A549 (cell line): ENCODE data around the gene PAQR5. TPM values are rescaled to one million over a fixed set of nuclear protein-coding genes. Genes with fewer than 3 reads are reported as not detected.

Source experiments
- ATAC-seq, 2 experiments: fragments of 200-7000 bp in 1 of 2; fragments of >200 bp in 1 of 2; cut with Nextera tagmentation in 1 of 2; cut with Tn5 transposase in 1 of 2; 3 replicates each; pipeline versions ENCODE4 v1.8.0 to v1.9.1; 2018 to 2020; ENCODE audit warnings: mild to moderate bottlenecking in 1 of 2, moderate library complexity in 1 of 2
- CTCF ChIA-PET: fragments of 300-600 bp; sonication (Branson Sonifier 250); formaldehyde crosslinking; extraction: SDS; loops from one replicate; lab custom pipeline; 2021; ENCODE audit warnings: antibody characterized with exemption, inconsistent platforms; lab: Yijun Ruan, JAX
- POLR2A ChIA-PET: fragments of 350-600 bp; formaldehyde crosslinking; extraction: SDS; loops from one replicate; lab custom pipeline; 2021; ENCODE audit warnings: antibody characterized with exemption, inconsistent platforms; lab: Yijun Ruan, JAX
- DNase-seq, 2 experiments: peaks; one replicate each; pipeline versions ENCODE4 v3.0.0 to v3.0.0-alpha.2; 2011 to 2016; ENCODE audit warnings: low read depth in 1 of 2, low spot score in 1 of 2
- FAIRE-seq: peaks from 2 replicates; lab custom pipeline; 2011; peaks lifted over from hg19 to GRCh38; lab: Jason Lieb, UNC
- H3K27ac ChIP-seq, 2 experiments: fragments of >200 bp; sonication (Bioruptor Twin); formaldehyde crosslinking; 3 replicates each; pipeline ENCODE4 v1.5.1; 2016 to 2017
- H3K4me1 ChIP-seq: fragments of >200 bp; sonication (Bioruptor Twin); formaldehyde crosslinking; 3 replicates; pipeline ENCODE4 v1.6.1; 2016
- H3K4me2 ChIP-seq: fragments of >200 bp; sonication (Bioruptor Twin); formaldehyde crosslinking; 3 replicates; pipeline ENCODE4 v1.6.1; 2016
- H3K4me3 ChIP-seq: fragments of >200 bp; sonication (Bioruptor Twin); formaldehyde crosslinking; 3 replicates; pipeline ENCODE4 v1.5.1; 2016
- H3K9me3 ChIP-seq: fragments of >200 bp; sonication (Bioruptor Twin); formaldehyde crosslinking; 3 replicates; pipeline ENCODE4 v1.6.1; 2016
- CHD4 ChIP-seq: fragments of 200-600 bp; sonication (generic); IDR thresholded peaks from 2 replicates; pipeline ENCODE4 v1.6.1; 2016; ENCODE audit warnings: antibody characterized with exemption, mild to moderate bottlenecking, borderline replicate concordance
- EP300 ChIP-seq, 2 experiments: fragments of >200 bp; sonication (Bioruptor Twin); formaldehyde crosslinking; IDR thresholded peaks; 2 replicates in 1 of 2; 3 replicates in 1 of 2; pipeline ENCODE4 v1.6.1; 2016 to 2017
- ESRRA ChIP-seq: fragments of 150-350 bp; IDR thresholded peaks from 2 replicates; pipeline ENCODE4 v1.6.1; 2014; ENCODE audit warnings: mild to moderate bottlenecking, low read length, borderline replicate concordance
- FOSL2 ChIP-seq, 2 experiments: fragments of 450-650 bp in 1 of 2; fragments of >200 bp in 1 of 2; sonication (Bioruptor Twin) in 1 of 2; formaldehyde crosslinking; IDR thresholded peaks; 2 replicates each; pipeline versions ENCODE4 v1.5.0 to v1.6.1; 2016 to 2020; ENCODE audit warnings: mild to moderate bottlenecking in 1 of 2, moderate library complexity in 1 of 2
- HDAC2 ChIP-seq: fragments of 200-600 bp; sonication (generic); IDR thresholded peaks from 2 replicates; pipeline ENCODE4 v1.6.1; 2016
- HOXB5 ChIP-seq: fragments of 250-450 bp; sonication (Bioruptor Pico); IDR thresholded peaks from 2 replicates; pipeline ENCODE4 v1.5.0; 2020; ENCODE audit warnings: mild to moderate bottlenecking, moderate library complexity
- JUN ChIP-seq, 2 experiments: fragments of >200 bp; sonication (Bioruptor Twin); formaldehyde crosslinking; IDR thresholded peaks; 2 replicates in 1 of 2; 3 replicates in 1 of 2; pipeline ENCODE4 v1.6.1; 2016 to 2017
- KDM1A ChIP-seq: fragments of 200-600 bp; sonication (generic); IDR thresholded peaks from 2 replicates; pipeline ENCODE4 v1.6.1; 2016; ENCODE audit warnings: low read depth, mild to moderate bottlenecking
- MAX ChIP-seq: IDR thresholded peaks from 2 replicates; pipeline ENCODE4 v1.6.1; 2012
- NPAS2 ChIP-seq: fragments of 250-450 bp; sonication (Bioruptor Pico); IDR thresholded peaks from 2 replicates; pipeline ENCODE4 v1.8.0; 2022; ENCODE audit warnings: mild to moderate bottlenecking, moderate library complexity, borderline replicate concordance
- NR3C1 ChIP-seq: fragments of >200 bp; sonication (Bioruptor Twin); formaldehyde crosslinking; IDR thresholded peaks from 3 replicates; pipeline ENCODE4 v1.6.1; 2017
- POLR2A ChIP-seq: IDR thresholded peaks from 2 replicates; pipeline ENCODE4 v1.6.1; 2012; ENCODE audit warnings: mild to moderate bottlenecking, low read length
- RAD21 ChIP-seq, 2 experiments: fragments of >200 bp in 1 of 2; sonication (Bioruptor Twin) in 1 of 2; formaldehyde crosslinking in 1 of 2; IDR thresholded peaks in 1 of 2; conservative IDR thresholded peaks in 1 of 2; 2 replicates in 1 of 2; 3 replicates in 1 of 2; pipeline ENCODE4 v1.6.1; 2012 to 2018; ENCODE audit warnings: inconsistent platforms in 1 of 2
- RARB ChIP-seq: fragments of 250-450 bp; sonication (Bioruptor Pico); IDR thresholded peaks from 2 replicates; pipeline ENCODE4 v1.8.0; 2021; ENCODE audit warnings: mild to moderate bottlenecking, moderate library complexity
- REST ChIP-seq: fragments of 200-600 bp; sonication (generic); IDR thresholded peaks from 2 replicates; pipeline ENCODE4 v1.6.1; 2016; ENCODE audit warnings: antibody characterized with exemption, mild to moderate bottlenecking, moderate library complexity
- RFX5 ChIP-seq: fragments of 450-650 bp; IDR thresholded peaks from 2 replicates; pipeline ENCODE4 v1.7.1; 2014; ENCODE audit warnings: antibody characterized with exemption, mild to moderate bottlenecking, moderate library complexity
- RNF2 ChIP-seq: fragments of 200-600 bp; sonication (generic); IDR thresholded peaks from 2 replicates; pipeline ENCODE4 v1.6.1; 2016; ENCODE audit warnings: low read depth, mild to moderate bottlenecking, antibody characterized with exemption, moderate library complexity, borderline replicate concordance
- SMC3 ChIP-seq: fragments of >200 bp; sonication (Bioruptor Twin); formaldehyde crosslinking; IDR thresholded peaks from 3 replicates; pipeline ENCODE4 v1.6.1; 2018; ENCODE audit warnings: inconsistent platforms
- ZSCAN20 ChIP-seq: fragments of 250-450 bp; sonication (Bioruptor Pico); IDR thresholded peaks from 2 replicates; pipeline ENCODE4 v1.8.0; 2022; ENCODE audit warnings: mild to moderate bottlenecking, moderate library complexity
- WGBS: methylation state at CpG from one replicate; pipeline ENCODE4 v1.1.6; 2017; ENCODE audit errors: missing lambda C conversion rate; 5-methylcytosine and 5-hydroxymethylcytosine counted together
- polyA plus RNA-seq, 4 experiments: library from polyadenylated mRNA; depleted of rRNA in 3 of 4; stranded (reverse); fragments of >200 nt; fragmentation: RNase III in 1 of 4; extraction: RNeasy Plus Mini Kit Qiagen cat#74134 plus additional on column Dnase treatment in 1 of 4; gene quantifications; 2 replicates in 3 of 4; 3 replicates in 1 of 4; pipeline ENCODE4 v1.2.3, GENCODE V29; 2011 to 2017
- TF ChIP-seq, protein P1 (sequence below): fragments of 250-450 bp; sonication (Bioruptor Pico); IDR thresholded peaks from 2 replicates; pipeline ENCODE4 v1.5.0; 2021; ENCODE audit warnings: mild to moderate bottlenecking, moderate library complexity, borderline replicate concordance
- TF ChIP-seq, protein P2 (sequence below): IDR thresholded peaks from 2 replicates; pipeline ENCODE4 v1.6.1; 2012; ENCODE audit warnings: low read depth, borderline replicate concordance
- TF ChIP-seq, protein P3 (sequence below): fragments of >200 bp; sonication (Bioruptor Twin); formaldehyde crosslinking; IDR thresholded peaks from 3 replicates; pipeline ENCODE4 v1.5.1; 2016

The PAQR5 gene
- polyA plus RNA-seq, 2 of the 4 experiments (the other 2 are of a cell fraction) = 104 to 114 TPM

- peak overlapping the region; percentile 54 to 79 for H3K27ac ChIP-seq
- FAIRE-seq (peak; percentile 92), ATAC-seq (peak; percentile 71 to 83), DNase-seq (peak; percentile 48)
- ChIA-PET CTCF (interaction anchor here (0.9 to 2.0 kb wide), 5 partner anchors 9 to 136 kb away, joined by 3 to 6 read pairs (median 3); no protein-coding TSS in a partner anchor), POLR2A (interaction anchor here (1.2 kb wide), 1 partner anchor 10 kb away, joined by 3 read pairs; no protein-coding TSS in a partner anchor)
- no peak overlapping the region for H3K4me3 ChIP-seq
- TF ChIP-seq MAX (peak; percentile 55; the same call in 1 of the 2 replicates), FOSL2 (IDR thresholded peaks at IDR 0.05) (peak; percentile 72), FOSL2 (CRISPR knock-in tag; IDR thresholded peaks at IDR 0.05) (peak; percentile 78), ZSCAN20 (CRISPR knock-in tag) (no peak)
- TF ChIP-seq, protein P1, sequence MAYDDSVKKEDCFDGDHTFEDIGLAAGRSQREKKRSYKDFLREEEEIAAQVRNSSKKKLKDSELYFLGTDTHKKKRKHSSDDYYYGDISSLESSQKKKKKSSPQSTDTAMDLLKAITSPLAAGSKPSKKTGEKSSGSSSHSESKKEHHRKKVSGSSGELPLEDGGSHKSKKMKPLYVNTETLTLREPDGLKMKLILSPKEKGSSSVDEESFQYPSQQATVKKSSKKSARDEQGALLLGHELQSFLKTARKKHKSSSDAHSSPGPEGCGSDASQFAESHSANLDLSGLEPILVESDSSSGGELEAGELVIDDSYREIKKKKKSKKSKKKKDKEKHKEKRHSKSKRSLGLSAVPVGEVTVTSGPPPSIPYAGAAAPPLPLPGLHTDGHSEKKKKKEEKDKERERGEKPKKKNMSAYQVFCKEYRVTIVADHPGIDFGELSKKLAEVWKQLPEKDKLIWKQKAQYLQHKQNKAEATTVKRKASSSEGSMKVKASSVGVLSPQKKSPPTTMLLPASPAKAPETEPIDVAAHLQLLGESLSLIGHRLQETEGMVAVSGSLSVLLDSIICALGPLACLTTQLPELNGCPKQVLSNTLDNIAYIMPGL = no peak
- TF ChIP-seq, protein P2, sequence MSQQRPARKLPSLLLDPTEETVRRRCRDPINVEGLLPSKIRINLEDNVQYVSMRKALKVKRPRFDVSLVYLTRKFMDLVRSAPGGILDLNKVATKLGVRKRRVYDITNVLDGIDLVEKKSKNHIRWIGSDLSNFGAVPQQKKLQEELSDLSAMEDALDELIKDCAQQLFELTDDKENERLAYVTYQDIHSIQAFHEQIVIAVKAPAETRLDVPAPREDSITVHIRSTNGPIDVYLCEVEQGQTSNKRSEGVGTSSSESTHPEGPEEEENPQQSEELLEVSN = peak; percentile 55; the same call in 1 of the 2 replicates
- H3K9me3 ChIP-seq = no peaks in the 10 kb centered on the region
- WGBS = 5% methylated on average over 3 of the region's 3 CpGs
- peaks cover 18% of the 10 kb centered on the region for H3K4me1 ChIP-seq
- peak overlapping the region; percentile 66 for H3K4me2 ChIP-seq
Observed at GRCh38 chr15:69253156-69253555, 45.6 kb upstream of the PAQR5 start.

GRCh38 chr15:69265347-69265955 is 33.3 kb upstream of the PAQR5 start:
- CTCF ChIA-PET = interaction anchor here (0.6 to 7.9 kb wide), 44 partner anchors 9 to 234 kb away, joined by 3 to 86 read pairs (median 4); partner anchors contain the start of gene GLCE
- TF ChIP-seq RAD21 (conservative IDR thresholded peaks at IDR 0.05 in 1 of 2, IDR thresholded peaks at IDR 0.05 in 1 of 2) (peak; percentile 82 to 83), EP300 (IDR thresholded peaks at IDR 0.05) (no peak), RARB (CRISPR knock-in tag) (no peak), SMC3 (peak; percentile 93), POLR2A (no peak)
- TF ChIP-seq, protein P1 = no peak
- TF ChIP-seq, protein P3, sequence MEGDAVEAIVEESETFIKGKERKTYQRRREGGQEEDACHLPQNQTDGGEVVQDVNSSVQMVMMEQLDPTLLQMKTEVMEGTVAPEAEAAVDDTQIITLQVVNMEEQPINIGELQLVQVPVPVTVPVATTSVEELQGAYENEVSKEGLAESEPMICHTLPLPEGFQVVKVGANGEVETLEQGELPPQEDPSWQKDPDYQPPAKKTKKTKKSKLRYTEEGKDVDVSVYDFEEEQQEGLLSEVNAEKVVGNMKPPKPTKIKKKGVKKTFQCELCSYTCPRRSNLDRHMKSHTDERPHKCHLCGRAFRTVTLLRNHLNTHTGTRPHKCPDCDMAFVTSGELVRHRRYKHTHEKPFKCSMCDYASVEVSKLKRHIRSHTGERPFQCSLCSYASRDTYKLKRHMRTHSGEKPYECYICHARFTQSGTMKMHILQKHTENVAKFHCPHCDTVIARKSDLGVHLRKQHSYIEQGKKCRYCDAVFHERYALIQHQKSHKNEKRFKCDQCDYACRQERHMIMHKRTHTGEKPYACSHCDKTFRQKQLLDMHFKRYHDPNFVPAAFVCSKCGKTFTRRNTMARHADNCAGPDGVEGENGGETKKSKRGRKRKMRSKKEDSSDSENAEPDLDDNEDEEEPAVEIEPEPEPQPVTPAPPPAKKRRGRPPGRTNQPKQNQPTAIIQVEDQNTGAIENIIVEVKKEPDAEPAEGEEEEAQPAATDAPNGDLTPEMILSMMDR = peak; percentile 91
- POLR2A ChIA-PET = no interaction called here
- 30% methylated on average over 5 of the region's 5 CpGs for WGBS
- FAIRE-seq = peak; percentile 100
- peak in 1 of 2 experiments; percentile 59; a peak in 2 of 6 replicates for ATAC-seq
- Histone ChIP-seq H3K9me3 (no peaks in the 10 kb centered on the region), H3K4me1 (no peaks in the 10 kb centered on the region), H3K4me3 (no peak overlapping the region), H3K27ac (no peak overlapping the region), H3K4me2 (no peak overlapping the region)
- DNase-seq = peak; percentile 36 to 58

GRCh38 chr15:69271217-69271616 is 27.5 kb upstream of the PAQR5 start:
- DNase-seq = no peak
- Histone ChIP-seq H3K4me1 (peaks cover 2% of the 10 kb centered on the region; the same call in 1 of the 3 replicates), H3K27ac (no peak overlapping the region), H3K4me2 (no peak overlapping the region), H3K4me3 (no peak overlapping the region), H3K9me3 (no peaks in the 10 kb centered on the region)
- ChIA-PET CTCF (interaction anchor here (1.0 to 7.9 kb wide), 3 partner anchors 14 to 213 kb away, joined by 3 to 86 read pairs (median 19); no protein-coding TSS in a partner anchor), POLR2A (interaction anchor here (0.6 kb wide), 1 partner anchor 28 kb away, joined by 3 read pairs; no protein-coding TSS in a partner anchor)
- FAIRE-seq = no peak
- ATAC-seq = no peak
- TF ChIP-seq JUN (IDR thresholded peaks at IDR 0.05) (no peak), NR3C1 (no peak), RFX5 (no peak), SMC3 (no peak), ESRRA (no peak), KDM1A (no peak), RNF2 (no peak), NPAS2 (CRISPR knock-in tag) (no peak), HOXB5 (CRISPR knock-in tag) (no peak), HDAC2 (no peak), CHD4 (no peak), REST (no peak), RARB (CRISPR knock-in tag) (no peak)
